K562 (cell line): ENCODE measurements around the gene C19orf44. TPM values are rescaled to one million over a fixed set of nuclear protein-coding genes. Genes with fewer than 3 reads are reported as not detected.
"Not testable (repeated sequence)": the region's sequence is repeated elsewhere in the genome, so short reads cannot be mapped to it uniquely, and the experiment has no call there.

Experiments
- ATAC-seq: fragments of 200-7000 bp; cut with Tn5 transposase; 3 replicates; pipeline ENCODE4 v1.9.1; 2020; ENCODE audit warnings: moderate library complexity
- BruUV-seq: library from RNA; stranded (reverse); fragments of 400-500 nt; replicated peaks from 2 replicates; lab custom pipeline; 2021; lab: Mats Ljungman, UMichigan
- CTCF ChIA-PET: fragments of 300-600 bp; formaldehyde crosslinking; extraction: SDS; loops from one replicate; lab custom pipeline; 2021; ENCODE audit warnings: low intra/inter-chr PET ratio; lab: Yijun Ruan, JAX
- POLR2A ChIA-PET: fragments of 300-600, 350-650 bp; sonication (Branson Sonifier 250); formaldehyde crosslinking; extraction: SDS; loops from one replicate; lab custom pipeline; 2021; ENCODE audit warnings: antibody characterized with exemption, inconsistent platforms; lab: Yijun Ruan, JAX
- DNase-seq, 4 experiments: peaks; one replicate each; pipeline versions ENCODE4 v3.0.0 to v3.0.0-alpha.2; 2011 to 2018; ENCODE audit warnings: low spot score in 3 of 4, mixed read lengths in 3 of 4; ENCODE audit errors: extremely low read depth in 1 of 4
- FAIRE-seq: peaks from 2 replicates; lab custom pipeline; 2011; peaks lifted over from hg19 to GRCh38; lab: Jason Lieb, UNC
- H2AFZ ChIP-seq: 2 replicates; pipeline ENCODE4 v1.6.0; 2011; ENCODE audit warnings: low read depth, low read length, control low read depth, inconsistent platforms
- H3K27ac ChIP-seq: fragments of 200-600 bp; 3 replicates; pipeline ENCODE4 v1.8.0; 2011; ENCODE audit warnings: low read depth, mild to moderate bottlenecking, control low read depth, inconsistent platforms, low read length, moderate library complexity, mixed read lengths; ENCODE audit errors: extremely low read depth
- H3K27me3 ChIP-seq, 2 experiments: fragments of 300-600 bp in 1 of 2; 2 replicates in 1 of 2; 3 replicates in 1 of 2; pipeline versions ENCODE4 v1.6.0 to v1.8.0; 2011; ENCODE audit warnings: inconsistent platforms in 2 of 2, low read length in 2 of 2, mild to moderate bottlenecking in 1 of 2, mixed read lengths in 1 of 2, moderate library complexity in 1 of 2; ENCODE audit not compliant: control insufficient read depth in 2 of 2, insufficient read depth in 2 of 2
- H3K36me3 ChIP-seq: fragments of 300-600 bp; 3 replicates; pipeline ENCODE4 v1.8.0; 2011; ENCODE audit warnings: mild to moderate bottlenecking, low read length, inconsistent platforms; ENCODE audit not compliant: control insufficient read depth, insufficient read depth
- H3K4me1 ChIP-seq, 2 experiments: fragments of 200-600 bp in 1 of 2; replicated peaks in 1 of 2; 2 replicates in 1 of 2; 3 replicates in 1 of 2; pipeline versions ENCODE4 v1.5.1 to v1.8.0; 2011; ENCODE audit warnings: inconsistent platforms in 2 of 2, low read length in 2 of 2, mild to moderate bottlenecking in 1 of 2, mixed read lengths in 1 of 2, moderate library complexity in 1 of 2; ENCODE audit not compliant: control insufficient read depth in 2 of 2, insufficient read depth in 2 of 2
- H3K4me2 ChIP-seq: 2 replicates; pipeline ENCODE4 v1.6.1; 2011; ENCODE audit warnings: low read length, control low read depth, inconsistent platforms, mixed read lengths; ENCODE audit not compliant: insufficient read depth
- H3K4me3 ChIP-seq: fragments of 200-600 bp; sonication (generic), shearing (Covaris generic); 2 replicates; pipeline ENCODE4 v1.5.1; 2016; ENCODE audit warnings: control low read depth, inconsistent platforms
- H3K79me2 ChIP-seq: fragments of 200-600 bp; 3 replicates; pipeline ENCODE4 v1.8.0; 2011; ENCODE audit warnings: low read length, inconsistent platforms; ENCODE audit not compliant: control insufficient read depth, insufficient read depth
- H3K9ac ChIP-seq, 2 experiments: 2 replicates each; pipeline versions ENCODE4 v1.6.0 to v1.6.1; 2011; ENCODE audit warnings: low read depth in 2 of 2, low read length in 2 of 2, control low read depth in 1 of 2, inconsistent platforms in 1 of 2, mild to moderate bottlenecking in 1 of 2, mixed read lengths in 1 of 2; ENCODE audit not compliant: insufficient read depth in 1 of 2
- H3K9me1 ChIP-seq: one replicate; pipeline ENCODE4 v1.6.0; 2011; ENCODE audit warnings: inconsistent platforms, mild to moderate bottlenecking, low read length, moderate library complexity; ENCODE audit not compliant: control insufficient read depth, insufficient read depth
- H3K9me3 ChIP-seq: replicated peaks from 2 replicates; pipeline ENCODE4 v1.5.1; 2011; ENCODE audit warnings: low read depth, low read length, inconsistent platforms; ENCODE audit not compliant: control insufficient read depth, insufficient read depth
- H4K20me1 ChIP-seq: replicated peaks from 2 replicates; pipeline ENCODE4 v1.6.1; 2011; ENCODE audit warnings: low read length, inconsistent platforms, mixed read lengths; ENCODE audit not compliant: control insufficient read depth, insufficient read depth
- BCOR ChIP-seq: fragments of 450-650 bp; IDR thresholded peaks from 2 replicates; pipeline ENCODE4 v1.6.1; 2016
- CBX5 ChIP-seq: IDR thresholded peaks from 2 replicates; pipeline ENCODE4 v1.6.1; 2014; ENCODE audit warnings: low read depth, borderline replicate concordance
- DACH1 ChIP-seq: fragments of 450-650 bp; IDR thresholded peaks from 2 replicates; pipeline ENCODE4 v1.6.1; 2018; ENCODE audit not compliant: partially characterized antibody
- HOMEZ ChIP-seq: fragments of 250-450 bp; sonication (Bioruptor Pico); IDR thresholded peaks from 2 replicates; pipeline ENCODE4 v1.4.0; 2020; ENCODE audit warnings: mild to moderate bottlenecking, moderate library complexity
- KDM1A ChIP-seq, 2 experiments: fragments of 450-650 bp; IDR thresholded peaks; 2 replicates each; pipeline ENCODE4 v1.6.1; 2016; ENCODE audit warnings: mild to moderate bottlenecking in 2 of 2
- PRDM10 ChIP-seq: fragments of 450-650 bp; IDR thresholded peaks from 2 replicates; pipeline ENCODE4 v1.6.1; 2018; ENCODE audit not compliant: partially characterized antibody
- TBP ChIP-seq: optimal IDR thresholded peaks from 2 replicates; pipeline ENCODE3; 2011; ENCODE audit warnings: low read depth, low read length, improper control_type of control experiment
- ZNF121 ChIP-seq: sonication (generic); formaldehyde crosslinking; conservative IDR thresholded peaks from 2 replicates; pipeline ENCODE4 v1.8.0; 2022; ENCODE audit warnings: missing genetic modification reagents
- ZNF696 ChIP-seq: fragments of 250-450 bp; sonication (Bioruptor Pico); conservative IDR thresholded peaks from 2 replicates; pipeline ENCODE4 v1.4.0; 2020; ENCODE audit warnings: mild to moderate bottlenecking, moderate library complexity
- WGBS: fragments of 100-300 bp; shearing (Covaris generic); methylation state at CpG from one replicate; pipeline ENCODE4 v1.1.6; 2016; ENCODE audit warnings: low coverage, mixed read lengths; ENCODE audit not compliant: insufficient coverage; ENCODE audit errors: missing lambda C conversion rate; 5-methylcytosine and 5-hydroxymethylcytosine counted together
- in situ Hi-C: fragments of 300-500 bp; cut with MboI; formaldehyde crosslinking; loops from 4 replicates; pipeline ENCODE4 v1.15.0; 2018; ENCODE audit warnings: inconsistent platforms, mixed read lengths
- intact Hi-C: fragments of 100-400 bp; cut with micrococcal nuclease; formaldehyde crosslinking; loops from 2 replicates; pipeline ENCODE4 v1.14.2; 2022
- polyA plus RNA-seq, 8 experiments: library from polyadenylated mRNA; depleted of rRNA in 4 of 8; stranded (reverse) in 5 of 8; unstranded in 3 of 8; fragments of >200 nt; fragmentation: Nextera tagmentation in 2 of 8; fragmentation: Illumina TruSeq in 1 of 8; extraction: Ambion mirVana in 2 of 8; extraction: Trizol in 1 of 8; gene quantifications; 2 replicates each; pipeline versions ENCODE4 v1.2.1 to v1.2.3, GENCODE V29; 2011 to 2014; ENCODE audit warnings: inconsistent platforms in 1 of 8, missing spikeins in 1 of 8
- total RNA-seq, 7 experiments: library from RNA; depleted of rRNA in 6 of 7; stranded (reverse); fragments of >200 nt in 6 of 7; fragmentation: Illumina TruSeq in 2 of 7; extraction: Trizol in 2 of 7; gene quantifications; 2 replicates each; pipeline versions ENCODE4 v1.2.1 to v1.2.3, GENCODE V29; 2011 to 2021; ENCODE audit warnings: low replicate concordance in 1 of 7

Gene C19orf44
- total and polyA plus RNA-seq, 9 of the 15 experiments (the other 6 are each of a cell fraction or from before 2014, with no cell fraction given), result 0.41 to 7.7 (median 3.5) TPM

- POLR2A ChIA-PET, result interaction anchor here (0.6 to 1.0 kb wide), 2 partner anchors 9 to 871 kb away, joined by 3 to 5 read pairs; no protein-coding TSS in a partner anchor
- H3K27me3 ChIP-seq, H2AFZ ChIP-seq, DNase-seq, H3K27ac ChIP-seq, H3K4me2 ChIP-seq, ATAC-seq, H3K36me3 ChIP-seq, FAIRE-seq, BruUV-seq, in situ Hi-C loops, H3K9me3 ChIP-seq, H3K4me3 ChIP-seq, H3K9ac ChIP-seq, H3K9me1 ChIP-seq, CTCF ChIA-PET: not testable (repeated sequence)
- Histone ChIP-seq H3K4me1 (peaks cover 15% of the 10 kb centered on the region in 2 experiments; a peak in 4 of 5 replicates), H3K79me2 (peaks cover 63% of the 10 kb centered on the region), H4K20me1 (peaks cover 16% of the 10 kb centered on the region; the same call in 1 of the 2 replicates)
- WGBS, result 96% methylated on average over 3 of the region's 3 CpGs
- TF ChIP-seq ZNF121, result peak; percentile 85
- intact Hi-C loops, result loop anchor here (5.0 kb wide), 1 partner anchor 48 kb away; the partner anchor contains the start of genes C19orf44 and CALR3
Measured at GRCh38 chr19:16448872-16449271, 47.3 kb upstream of the C19orf44 start.

- Histone ChIP-seq H3K79me2 (peaks cover 64% of the 10 kb centered on the region), H2AFZ (no peak overlapping the region), H3K27ac (no peak overlapping the region), H3K9me1 (peaks cover under 1% of the 10 kb centered on the region), H3K4me3 (no peak overlapping the region), H3K4me1 (peaks cover 15% of the 10 kb centered on the region in 2 experiments; a peak in 4 of 5 replicates), H3K9ac (no peak overlapping the region), H3K36me3 (peaks cover 4% of the 10 kb centered on the region; the same call in 1 of the 3 replicates), H3K9me3 (no peaks in the 10 kb centered on the region), H3K4me2 (no peak overlapping the region), H4K20me1 (peaks cover 16% of the 10 kb centered on the region; the same call in 1 of the 2 replicates), H3K27me3 (no peaks in the 10 kb centered on the region)
- no TSS peak for BruUV-seq
- 68% methylated on average over 6 of the region's 6 CpGs for WGBS
- ChIA-PET POLR2A (interaction anchor here (1.0 kb wide), 1 partner anchor 8 kb away, joined by 5 read pairs; no protein-coding TSS in a partner anchor), CTCF (no interaction called here)
- ATAC-seq, result no peak
- in situ Hi-C loops (no loop called here), intact Hi-C loops (loop anchor here (5.0 kb wide), 1 partner anchor 48 kb away; the partner anchor contains the start of genes C19orf44 and CALR3)
- no peak for DNase-seq
- no peak for FAIRE-seq
- no peak for TF ChIP-seq ZNF696 (CRISPR knock-in tag)
- peak; percentile 75; the same call in 1 of the 2 replicates for TF ChIP-seq BCOR
- peak; percentile 76 for TF ChIP-seq DACH1
- no peak for TF ChIP-seq PRDM10
- no peak for TF ChIP-seq TBP
- peak in 1 of 2 experiments; percentile 57; a peak in 2 of 4 replicates for TF ChIP-seq KDM1A (IDR thresholded peaks at IDR 0.05)
- no peak for TF ChIP-seq HOMEZ
- TF ChIP-seq CBX5, result no peak
Measured at GRCh38 chr19:16449330-16449961, 46.7 kb upstream of the C19orf44 start.
